T-helper 9 cell (primary cell): ENCODE results near the gene PI4K2B.
A peak's percentile ranks its signal among the peaks of the same experiment; 100 is the strongest.
"Not testable (repeated sequence)": the region's sequence is repeated elsewhere in the genome, so short reads cannot be mapped to it uniquely, and the experiment has no call there.

Source experiments
- DNase-seq: peaks from one replicate; pipeline ENCODE4 v3.0.0-alpha.2; 2020
- total RNA-seq, 2 donors: gene quantifications; one replicate each; lab custom pipeline; 2026; lab: John Stamatoyannopoulos, UW

Gene PI4K2B
- total RNA-seq = 35.2 to 61.5 reads per million in 2 donors

GRCh38 chr4:25233737-25234389 lies at the start of gene PI4K2B:
PI4K2B (plus strand) TSS chr4:25234033; CDS start chr4:25234164, 131 bp downstream.
- peak; percentile 94 for DNase-seq

GRCh38 chr4:25184056-25184455 lies 49.8 kb upstream of the PI4K2B start:
- no peak for DNase-seq

- no peak for DNase-seq
Measured at GRCh38 chr4:25190407-25190806, 43.4 kb upstream of the PI4K2B start.

- no peak for DNase-seq
Measured at GRCh38 chr4:25198713-25199112, 35.1 kb upstream of the PI4K2B start.

- DNase-seq = no peak
Measured at GRCh38 chr4:25207997-25208396, 25.8 kb upstream of the PI4K2B start.

- no peak for DNase-seq
Measured at GRCh38 chr4:25209702-25210101, 24.1 kb upstream of the PI4K2B start.

- DNase-seq = no peak
Measured at GRCh38 chr4:25211721-25212120, 22.1 kb upstream of the PI4K2B start.

GRCh38 chr4:25212822-25213221 lies 21.0 kb upstream of the PI4K2B start:
- DNase-seq = no peak

GRCh38 chr4:25213347-25213979 lies 20.4 kb upstream of the PI4K2B start:
- DNase-seq = no peak

- DNase-seq = not testable (repeated sequence)
Measured at GRCh38 chr4:25214750-25215149, 19.1 kb upstream of the PI4K2B start.

GRCh38 chr4:25215511-25215910 lies 18.3 kb upstream of the PI4K2B start:
- DNase-seq = no peak

GRCh38 chr4:25221377-25221776 lies 12.5 kb upstream of the PI4K2B start:
- no peak for DNase-seq

- no peak for DNase-seq
Measured at GRCh38 chr4:25223802-25224375, 9.9 kb upstream of the PI4K2B start.

- DNase-seq = no peak
Measured at GRCh38 chr4:25229804-25230203, 4.0 kb upstream of the PI4K2B start.

- DNase-seq = no peak
Measured at GRCh38 chr4:25233194-25233593, 639 bp upstream of the PI4K2B start.

- DNase-seq = peak; percentile 13
Measured at GRCh38 chr4:25234390-25235370, 847 bp downstream of the PI4K2B start.

- no peak for DNase-seq
Measured at GRCh38 chr4:25235401-25235800, 1.6 kb downstream of the PI4K2B start.

GRCh38 chr4:25236030-25236429 lies 2.2 kb downstream of the PI4K2B start:
- DNase-seq = not testable (repeated sequence)

GRCh38 chr4:25236971-25237370 lies 3.1 kb downstream of the PI4K2B start:
- no peak for DNase-seq

GRCh38 chr4:25238052-25238451 lies 4.2 kb downstream of the PI4K2B start:
- no peak for DNase-seq

GRCh38 chr4:25239528-25239927 lies 5.7 kb downstream of the PI4K2B start:
- not testable (repeated sequence) for DNase-seq

- not testable (repeated sequence) for DNase-seq
Measured at GRCh38 chr4:25240754-25241210, 6.9 kb downstream of the PI4K2B start.

- not testable (repeated sequence) for DNase-seq
Measured at GRCh38 chr4:25242195-25242594, 8.4 kb downstream of the PI4K2B start.
